ENCODE measurements around the gene G0S2.

GRCh38 chr1:209626346-209627026, 48.7 kb upstream of the G0S2 start:
- TF ChIP-seq POLR2AphosphoS5 (IDR thresholded peaks at IDR 0.05; ENCODE audit: low read depth) (no peak), EZH2 (IDR thresholded peaks at IDR 0.05; ENCODE audit: low read depth, unreplicated experiment) (no peak), EZH2phosphoT487 (IDR thresholded peaks at IDR 0.05; ENCODE audit: unreplicated experiment) (no peak), JUNB (IDR thresholded peaks at IDR 0.05; ENCODE audit: unreplicated experiment) (no peak)
- TF ChIP-seq, protein P1, sequence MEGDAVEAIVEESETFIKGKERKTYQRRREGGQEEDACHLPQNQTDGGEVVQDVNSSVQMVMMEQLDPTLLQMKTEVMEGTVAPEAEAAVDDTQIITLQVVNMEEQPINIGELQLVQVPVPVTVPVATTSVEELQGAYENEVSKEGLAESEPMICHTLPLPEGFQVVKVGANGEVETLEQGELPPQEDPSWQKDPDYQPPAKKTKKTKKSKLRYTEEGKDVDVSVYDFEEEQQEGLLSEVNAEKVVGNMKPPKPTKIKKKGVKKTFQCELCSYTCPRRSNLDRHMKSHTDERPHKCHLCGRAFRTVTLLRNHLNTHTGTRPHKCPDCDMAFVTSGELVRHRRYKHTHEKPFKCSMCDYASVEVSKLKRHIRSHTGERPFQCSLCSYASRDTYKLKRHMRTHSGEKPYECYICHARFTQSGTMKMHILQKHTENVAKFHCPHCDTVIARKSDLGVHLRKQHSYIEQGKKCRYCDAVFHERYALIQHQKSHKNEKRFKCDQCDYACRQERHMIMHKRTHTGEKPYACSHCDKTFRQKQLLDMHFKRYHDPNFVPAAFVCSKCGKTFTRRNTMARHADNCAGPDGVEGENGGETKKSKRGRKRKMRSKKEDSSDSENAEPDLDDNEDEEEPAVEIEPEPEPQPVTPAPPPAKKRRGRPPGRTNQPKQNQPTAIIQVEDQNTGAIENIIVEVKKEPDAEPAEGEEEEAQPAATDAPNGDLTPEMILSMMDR (conservative IDR thresholded peaks at IDR 0.05; ENCODE audit: low read depth in 2 of 2): no peak
- TF ChIP-seq, protein P2, sequence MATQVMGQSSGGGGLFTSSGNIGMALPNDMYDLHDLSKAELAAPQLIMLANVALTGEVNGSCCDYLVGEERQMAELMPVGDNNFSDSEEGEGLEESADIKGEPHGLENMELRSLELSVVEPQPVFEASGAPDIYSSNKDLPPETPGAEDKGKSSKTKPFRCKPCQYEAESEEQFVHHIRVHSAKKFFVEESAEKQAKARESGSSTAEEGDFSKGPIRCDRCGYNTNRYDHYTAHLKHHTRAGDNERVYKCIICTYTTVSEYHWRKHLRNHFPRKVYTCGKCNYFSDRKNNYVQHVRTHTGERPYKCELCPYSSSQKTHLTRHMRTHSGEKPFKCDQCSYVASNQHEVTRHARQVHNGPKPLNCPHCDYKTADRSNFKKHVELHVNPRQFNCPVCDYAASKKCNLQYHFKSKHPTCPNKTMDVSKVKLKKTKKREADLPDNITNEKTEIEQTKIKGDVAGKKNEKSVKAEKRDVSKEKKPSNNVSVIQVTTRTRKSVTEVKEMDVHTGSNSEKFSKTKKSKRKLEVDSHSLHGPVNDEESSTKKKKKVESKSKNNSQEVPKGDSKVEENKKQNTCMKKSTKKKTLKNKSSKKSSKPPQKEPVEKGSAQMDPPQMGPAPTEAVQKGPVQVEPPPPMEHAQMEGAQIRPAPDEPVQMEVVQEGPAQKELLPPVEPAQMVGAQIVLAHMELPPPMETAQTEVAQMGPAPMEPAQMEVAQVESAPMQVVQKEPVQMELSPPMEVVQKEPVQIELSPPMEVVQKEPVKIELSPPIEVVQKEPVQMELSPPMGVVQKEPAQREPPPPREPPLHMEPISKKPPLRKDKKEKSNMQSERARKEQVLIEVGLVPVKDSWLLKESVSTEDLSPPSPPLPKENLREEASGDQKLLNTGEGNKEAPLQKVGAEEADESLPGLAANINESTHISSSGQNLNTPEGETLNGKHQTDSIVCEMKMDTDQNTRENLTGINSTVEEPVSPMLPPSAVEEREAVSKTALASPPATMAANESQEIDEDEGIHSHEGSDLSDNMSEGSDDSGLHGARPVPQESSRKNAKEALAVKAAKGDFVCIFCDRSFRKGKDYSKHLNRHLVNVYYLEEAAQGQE (IDR thresholded peaks at IDR 0.05; ENCODE audit: unreplicated experiment): no peak
- TF ChIP-seq, protein P3, sequence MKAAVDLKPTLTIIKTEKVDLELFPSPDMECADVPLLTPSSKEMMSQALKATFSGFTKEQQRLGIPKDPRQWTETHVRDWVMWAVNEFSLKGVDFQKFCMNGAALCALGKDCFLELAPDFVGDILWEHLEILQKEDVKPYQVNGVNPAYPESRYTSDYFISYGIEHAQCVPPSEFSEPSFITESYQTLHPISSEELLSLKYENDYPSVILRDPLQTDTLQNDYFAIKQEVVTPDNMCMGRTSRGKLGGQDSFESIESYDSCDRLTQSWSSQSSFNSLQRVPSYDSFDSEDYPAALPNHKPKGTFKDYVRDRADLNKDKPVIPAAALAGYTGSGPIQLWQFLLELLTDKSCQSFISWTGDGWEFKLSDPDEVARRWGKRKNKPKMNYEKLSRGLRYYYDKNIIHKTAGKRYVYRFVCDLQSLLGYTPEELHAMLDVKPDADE (IDR thresholded peaks at IDR 0.05): no peak
